Esophagus muscularis mucosa (tissue), 4 donors: ENCODE results near the gene IPP. TPM values are rescaled to one million over a fixed set of nuclear protein-coding genes. Genes with fewer than 3 reads are reported as not detected.

ENCODE experiments used
- DNase-seq: peaks from one replicate; pipeline ENCODE4 v3.0.0-alpha.2; 2017; ENCODE audit errors: extremely low spot score
- H3K27ac ChIP-seq, 4 donors: fragments of 200-600 bp; sonication (generic); replicated peaks in 1 of 4; 1 replicate in 3 of 4; 2 replicates in 1 of 4; pipeline ENCODE4 v1.5.1; 2016 to 2019; ENCODE audit warnings: mild to moderate bottlenecking in 1 of 4
- H3K27me3 ChIP-seq, 4 donors: fragments of 200-600 bp; sonication (generic); one replicate each; pipeline versions ENCODE4 v1.5.1 to v1.6.0; 2016 to 2019
- H3K36me3 ChIP-seq, 4 donors: fragments of 200-600 bp; sonication (generic); one replicate each; pipeline ENCODE4 v1.5.1; 2016 to 2019
- H3K4me1 ChIP-seq, 4 donors: fragments of 200-600 bp; sonication (generic); one replicate each; pipeline ENCODE4 v1.5.1; 2016 to 2019
- H3K4me3 ChIP-seq, 4 donors: fragments of 200-600 bp; sonication (generic); 1 replicate in 2 of 4; 2 replicates in 2 of 4; pipeline ENCODE4 v1.5.1; 2016 to 2019; ENCODE audit warnings: mild to moderate bottlenecking in 4 of 4, moderate library complexity in 1 of 4
- H3K9me3 ChIP-seq, 4 donors: fragments of 200-600 bp; sonication (generic); 1 replicate in 3 of 4; 2 replicates in 1 of 4; pipeline ENCODE4 v1.5.1; 2016 to 2019
- EP300 ChIP-seq: sonication (generic); formaldehyde crosslinking; IDR thresholded peaks from one replicate; pipeline ENCODE4 v1.6.1; 2017; ENCODE audit warnings: antibody characterized with exemption
- POLR2A ChIP-seq: fragments of 450-650 bp; IDR thresholded peaks from one replicate; pipeline ENCODE4 v1.6.1; 2017; ENCODE audit warnings: antibody characterized with exemption, moderate library complexity, mild to moderate bottlenecking, low read depth
- POLR2AphosphoS5 ChIP-seq, 2 donors: sonication (generic); formaldehyde crosslinking; IDR thresholded peaks; one replicate each; pipeline ENCODE4 v1.6.1; 2017; ENCODE audit warnings: antibody characterized with exemption in 2 of 2
- WGBS: methylation state at CpG from one replicate; pipeline ENCODE4 v1.1.5; 2018; 5-methylcytosine and 5-hydroxymethylcytosine counted together
- intact Hi-C: fragments of 100-400 bp; cut with DNase I; formaldehyde crosslinking; loops from one replicate; pipeline ENCODE4 v1.15.1; 2023
- total RNA-seq, 4 donors: library from RNA; depleted of rRNA; stranded (reverse); fragments of >200 nt; gene quantifications; one replicate each; pipeline versions ENCODE4 v1.1.0 to v1.2.1, GENCODE V29; 2016
- TF ChIP-seq, protein P1 (sequence below), 3 experiments: fragments of 200-600 bp in 2 of 3; fragments of 450-650 bp in 1 of 3; sonication (generic) in 2 of 3; IDR thresholded peaks; one replicate each; pipeline ENCODE4 v1.5.1; 2017 to 2019; ENCODE audit warnings: antibody characterized with exemption in 3 of 3, mild to moderate bottlenecking in 2 of 3, moderate library complexity in 1 of 3

IPP gene
- total RNA-seq, 4 donors from 2014 or later = 6.0 to 14.1 (median 10.7) TPM

DNA sequence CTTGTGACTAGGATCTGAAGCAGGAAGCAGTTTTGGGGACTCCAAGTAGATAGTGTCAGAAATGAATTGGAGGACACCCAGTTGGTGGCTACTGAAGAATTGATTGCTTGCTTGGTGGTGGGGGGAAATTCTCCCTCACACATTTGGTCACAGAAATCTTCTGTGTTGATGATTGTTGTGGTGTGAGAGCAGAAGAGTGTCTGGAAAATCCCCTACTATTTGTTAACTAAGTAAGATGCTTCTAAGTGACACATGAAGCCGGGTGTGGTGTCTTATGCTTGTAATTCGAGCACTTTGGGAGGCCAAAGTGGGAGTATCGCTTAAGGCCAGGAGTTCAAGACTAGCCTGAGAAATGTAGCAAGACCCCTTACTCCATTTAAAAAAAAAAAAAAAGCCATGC, 22.5 kb upstream of the IPP start:
- Histone ChIP-seq H3K27ac (no peak overlapping the region), H3K4me1 (no peaks in the 10 kb centered on the region), H3K36me3 (no peaks in the 10 kb centered on the region), H3K27me3 (no peaks in the 10 kb centered on the region), H3K4me3 (no peak overlapping the region), H3K9me3 (no peaks in the 10 kb centered on the region)
- WGBS = 92% methylated on average over 3 of the region's 3 CpGs
- TF ChIP-seq, protein P1, sequence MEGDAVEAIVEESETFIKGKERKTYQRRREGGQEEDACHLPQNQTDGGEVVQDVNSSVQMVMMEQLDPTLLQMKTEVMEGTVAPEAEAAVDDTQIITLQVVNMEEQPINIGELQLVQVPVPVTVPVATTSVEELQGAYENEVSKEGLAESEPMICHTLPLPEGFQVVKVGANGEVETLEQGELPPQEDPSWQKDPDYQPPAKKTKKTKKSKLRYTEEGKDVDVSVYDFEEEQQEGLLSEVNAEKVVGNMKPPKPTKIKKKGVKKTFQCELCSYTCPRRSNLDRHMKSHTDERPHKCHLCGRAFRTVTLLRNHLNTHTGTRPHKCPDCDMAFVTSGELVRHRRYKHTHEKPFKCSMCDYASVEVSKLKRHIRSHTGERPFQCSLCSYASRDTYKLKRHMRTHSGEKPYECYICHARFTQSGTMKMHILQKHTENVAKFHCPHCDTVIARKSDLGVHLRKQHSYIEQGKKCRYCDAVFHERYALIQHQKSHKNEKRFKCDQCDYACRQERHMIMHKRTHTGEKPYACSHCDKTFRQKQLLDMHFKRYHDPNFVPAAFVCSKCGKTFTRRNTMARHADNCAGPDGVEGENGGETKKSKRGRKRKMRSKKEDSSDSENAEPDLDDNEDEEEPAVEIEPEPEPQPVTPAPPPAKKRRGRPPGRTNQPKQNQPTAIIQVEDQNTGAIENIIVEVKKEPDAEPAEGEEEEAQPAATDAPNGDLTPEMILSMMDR (IDR thresholded peaks at IDR 0.05) = no peak
- TF ChIP-seq POLR2AphosphoS5 (IDR thresholded peaks at IDR 0.05) (no peak), EP300 (no peak), POLR2A (no peak)
- no peak for DNase-seq
- intact Hi-C loops = no loop called here

DNA sequence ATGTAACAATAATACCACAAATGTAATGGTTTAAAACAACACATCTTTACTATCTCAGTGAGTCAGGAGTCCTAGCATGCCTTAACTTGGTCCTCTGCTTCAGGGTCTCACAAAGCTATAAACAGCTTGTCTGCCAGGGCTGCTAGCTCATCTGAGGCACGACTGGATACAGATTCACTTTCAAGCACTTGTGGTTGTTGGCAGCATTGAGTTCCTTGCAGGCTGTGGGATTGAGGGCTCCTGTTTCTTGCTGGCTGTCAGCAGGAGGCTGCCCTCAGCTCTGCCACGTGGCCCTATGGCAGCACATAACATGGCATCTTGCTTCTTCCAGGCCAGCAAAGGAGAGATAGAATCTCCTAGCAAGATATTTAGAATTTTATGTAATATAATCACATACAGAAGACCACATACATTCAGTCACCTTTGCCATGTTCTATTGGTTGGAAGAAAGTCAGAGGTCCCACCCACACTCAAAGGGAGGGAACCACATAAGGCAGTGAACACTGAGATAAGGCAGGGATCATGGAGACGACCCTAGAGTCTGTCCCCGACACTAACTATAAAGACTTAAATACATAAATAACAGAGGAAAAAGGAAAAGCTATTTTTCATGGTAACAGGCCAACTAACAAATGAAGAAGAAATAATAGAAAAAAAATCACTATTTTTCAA, 18.9 kb upstream of the IPP start:
- Histone ChIP-seq H3K27ac (no peak overlapping the region), H3K36me3 (no peaks in the 10 kb centered on the region), H3K4me3 (no peak overlapping the region), H3K27me3 (no peaks in the 10 kb centered on the region), H3K9me3 (no peaks in the 10 kb centered on the region), H3K4me1 (peaks cover 0 to 3% (median 0%) of the 10 kb centered on the region in 4 donors)
- intact Hi-C loops = no loop called here
- TF ChIP-seq POLR2AphosphoS5 (IDR thresholded peaks at IDR 0.05) (no peak), EP300 (no peak), POLR2A (no peak)
- TF ChIP-seq, protein P1 (IDR thresholded peaks at IDR 0.05) = no peak
- no peak for DNase-seq
- 41% methylated on average over 4 of the region's 4 CpGs for WGBS

DNA sequence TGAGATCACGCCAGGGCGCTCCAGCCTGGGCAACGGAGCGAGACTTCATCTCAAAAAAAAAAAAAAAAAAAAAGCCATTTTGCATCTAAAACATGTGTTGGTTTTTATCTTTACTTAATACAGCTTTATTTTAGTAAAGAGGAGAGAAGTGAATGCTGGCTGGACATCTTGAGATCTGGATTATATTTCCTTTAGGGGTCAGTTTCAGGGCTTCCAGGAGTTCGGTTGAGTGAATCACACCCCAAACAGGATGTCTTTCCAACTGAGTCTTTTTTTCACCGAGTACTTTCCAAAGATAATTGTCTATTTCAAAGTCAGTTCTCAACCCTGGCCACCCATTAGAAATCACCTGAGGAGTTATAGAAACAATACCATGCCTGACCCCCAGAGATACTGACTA, 16.6 kb upstream of the IPP start:
- TF ChIP-seq EP300 (no peak), POLR2AphosphoS5 (IDR thresholded peaks at IDR 0.05) (no peak), POLR2A (no peak)
- TF ChIP-seq, protein P1 (IDR thresholded peaks at IDR 0.05) = no peak
- H3K27me3 ChIP-seq = no peaks in the 10 kb centered on the region
- no peak overlapping the region for H3K4me3 ChIP-seq
- no peaks in the 10 kb centered on the region for H3K36me3 ChIP-seq
- peaks cover 0 to 3% (median 0%) of the 10 kb centered on the region in 4 donors for H3K4me1 ChIP-seq
- no peak overlapping the region for H3K27ac ChIP-seq
- intact Hi-C loops = no loop called here
- no peak for DNase-seq
- 74% methylated on average over 6 of the region's 6 CpGs for WGBS
- H3K9me3 ChIP-seq = no peaks in the 10 kb centered on the region

DNA sequence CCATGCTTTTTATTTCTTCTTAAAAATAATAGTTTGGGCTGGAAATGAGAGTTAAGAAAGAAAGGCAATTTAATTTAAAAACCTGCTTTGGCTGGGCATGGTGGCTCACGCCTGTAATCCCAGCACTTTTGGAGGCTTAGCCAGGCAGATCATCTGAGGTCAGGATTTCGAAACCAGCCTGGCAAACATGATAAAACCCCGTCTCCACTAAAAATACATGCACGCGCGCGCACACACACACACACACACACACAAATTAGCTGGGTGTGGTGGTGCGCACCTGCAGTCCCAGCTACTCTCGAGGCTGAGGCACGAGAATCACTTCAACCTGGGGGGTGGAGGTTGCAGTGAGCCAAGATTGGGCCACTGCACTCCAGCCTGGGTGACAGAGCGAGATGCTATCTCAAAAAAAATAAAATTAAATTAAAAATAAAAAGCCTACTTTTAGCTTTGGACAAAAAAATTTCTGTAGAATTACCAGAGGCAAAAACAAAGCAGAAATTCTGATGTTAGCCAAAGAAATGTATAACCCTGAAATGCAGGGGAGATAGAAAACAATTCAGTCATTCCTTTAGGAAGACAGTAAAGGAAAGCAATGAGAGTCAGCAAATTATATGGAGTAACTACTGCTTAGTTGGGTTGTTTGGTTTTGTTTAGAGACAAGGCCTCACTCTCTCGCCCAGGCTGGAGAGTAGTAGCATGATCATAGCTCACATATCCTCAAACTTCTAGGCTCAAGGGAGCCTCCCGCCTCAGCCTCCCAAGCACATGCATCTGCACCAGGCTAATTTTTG, 15.7 kb upstream of the IPP start:
- Histone ChIP-seq H3K9me3 (no peaks in the 10 kb centered on the region), H3K4me3 (no peak overlapping the region), H3K27me3 (no peaks in the 10 kb centered on the region), H3K36me3 (no peaks in the 10 kb centered on the region), H3K4me1 (peaks cover 0 to 3% (median 0%) of the 10 kb centered on the region in 4 donors), H3K27ac (no peak overlapping the region)
- intact Hi-C loops = no loop called here
- DNase-seq = no peak
- 87% methylated on average over 13 of the region's 13 CpGs for whole genome bisulfite sequencing
- TF ChIP-seq, protein P1 (IDR thresholded peaks at IDR 0.05) = no peak
